Fibroblast of skin of left quadriceps (primary cell): ENCODE results near the gene GUCA2A.
A peak's percentile ranks its signal among the peaks of the same experiment; 100 is the strongest.

Experiments
- DNase-seq, 2 experiments: peaks; one replicate each; pipeline ENCODE4 v3.0.0-alpha.2; 2013; ENCODE audit warnings: low read depth in 2 of 2

GUCA2A gene

DNA sequence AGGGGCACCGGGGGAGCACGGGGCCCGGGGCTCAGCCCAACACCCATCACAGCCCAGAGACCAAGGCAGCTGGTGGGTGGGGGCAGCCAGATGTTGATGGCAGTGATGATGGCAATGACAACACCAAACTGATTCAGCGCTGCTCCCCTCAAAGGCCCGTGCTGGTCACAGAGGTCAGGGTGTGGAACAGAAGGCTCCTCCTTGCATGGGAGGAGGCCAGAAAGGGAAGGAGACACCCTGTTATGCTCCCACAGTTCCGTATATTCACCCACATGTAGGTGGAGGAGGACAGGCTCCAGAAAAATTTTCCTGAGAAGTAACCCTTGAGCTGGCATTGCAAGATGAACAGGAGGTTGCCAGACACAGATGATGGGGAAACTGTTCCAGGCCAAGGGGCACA is 10.9 kb downstream of the GUCA2A start:
- no peak for DNase-seq

DNA sequence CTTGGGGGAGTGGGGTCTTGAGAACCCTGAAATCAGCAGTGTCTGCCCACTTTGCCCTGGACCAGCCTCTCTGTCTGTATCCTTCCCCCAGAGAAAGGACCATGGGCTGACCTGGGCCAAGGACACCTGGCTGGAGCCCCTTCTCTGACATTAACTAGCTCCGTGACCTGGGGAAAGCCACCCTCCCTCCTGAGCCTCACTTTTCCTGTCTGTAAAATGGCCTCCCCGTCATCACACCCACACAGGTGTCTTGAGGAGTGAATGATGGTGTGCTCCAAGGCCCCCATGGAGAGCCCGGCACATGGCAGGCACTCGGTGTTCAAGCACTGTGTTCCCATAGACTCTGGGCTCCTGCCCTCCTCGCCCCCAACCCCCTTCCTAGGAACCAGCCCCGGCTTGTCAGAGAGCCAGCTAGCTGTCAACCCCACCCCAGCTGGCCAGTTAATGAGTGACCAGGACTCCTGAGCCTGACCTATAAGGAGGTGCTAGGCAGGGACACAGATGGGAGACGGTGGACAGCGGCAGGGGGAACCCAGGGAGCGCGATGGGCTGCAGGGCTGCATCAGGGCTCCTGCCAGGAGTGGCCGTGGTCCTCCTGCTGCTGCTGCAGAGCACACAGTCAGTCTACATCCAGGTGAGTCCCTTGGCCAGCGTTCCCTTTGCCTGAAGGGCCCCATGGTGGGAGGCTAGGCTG is 11.5 kb downstream of the GUCA2A start, which contains the start of gene GUCA2B:
Gene GUCA2B, plus strand, starts transcription at position 504 of the 694 bp plus-strand sequence. Its CDS starts 41 bp downstream, at position 545.
- no peak for DNase-seq

DNA sequence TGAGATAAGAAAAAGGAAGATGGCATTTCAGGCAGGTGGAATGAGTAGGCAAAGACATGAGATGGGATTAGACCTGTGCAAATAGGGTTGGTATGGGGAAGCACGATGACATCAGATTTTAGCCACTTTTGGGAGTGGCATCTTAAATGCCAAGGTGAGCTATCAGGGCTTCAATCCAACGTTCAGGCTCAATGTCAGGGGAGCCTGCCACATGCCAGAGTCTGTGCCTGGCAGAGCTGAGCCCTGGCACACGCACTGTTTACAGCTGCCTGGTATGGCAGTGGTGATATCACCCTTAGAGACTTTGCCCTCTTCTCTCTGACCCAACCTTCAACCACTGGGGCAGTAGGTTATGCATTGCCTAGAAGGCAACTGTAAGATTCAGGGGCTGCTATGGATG is 12.4 kb downstream of the GUCA2A start:
- DNase-seq, result no peak

DNA sequence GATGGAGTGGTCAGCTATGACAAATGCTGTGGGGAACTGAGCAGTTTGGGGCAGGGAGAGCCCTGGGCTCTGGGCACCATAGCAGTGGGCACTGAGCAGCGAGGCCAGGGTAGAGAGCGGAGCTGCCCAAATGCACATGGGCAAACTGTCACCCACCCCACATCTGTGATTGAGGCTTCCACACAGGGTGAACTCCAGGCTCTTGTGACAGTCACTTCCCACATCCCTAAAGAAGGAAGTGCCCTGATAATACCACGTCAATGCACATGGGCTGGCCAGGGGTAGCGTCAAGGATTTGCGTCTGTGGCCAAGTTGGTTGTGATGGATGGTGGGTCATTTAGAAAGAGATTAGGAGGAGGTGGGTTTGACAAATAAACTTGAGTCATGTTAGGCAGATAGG is 13.9 kb downstream of the GUCA2A start:
- no peak for DNase-seq

DNA sequence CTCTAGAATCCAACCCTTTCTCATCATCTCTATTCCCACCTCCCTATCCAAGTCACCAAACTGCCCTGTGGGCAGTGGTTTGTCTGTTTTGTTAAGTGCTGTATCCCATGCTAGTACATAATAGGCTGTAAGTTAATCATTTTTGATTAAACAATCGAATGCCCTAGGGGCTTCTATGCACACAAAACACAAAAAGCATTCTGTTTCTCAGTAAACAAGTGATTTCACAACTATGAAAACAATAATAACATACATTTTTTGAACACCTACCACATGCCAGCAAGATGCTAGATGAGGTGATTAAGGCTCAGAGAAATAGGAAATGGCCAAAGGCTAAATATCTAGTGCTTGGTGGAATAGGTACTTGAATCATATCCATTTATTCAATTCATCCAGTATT is 16.4 kb downstream of the GUCA2A start:
- no peak for DNase-seq

DNA sequence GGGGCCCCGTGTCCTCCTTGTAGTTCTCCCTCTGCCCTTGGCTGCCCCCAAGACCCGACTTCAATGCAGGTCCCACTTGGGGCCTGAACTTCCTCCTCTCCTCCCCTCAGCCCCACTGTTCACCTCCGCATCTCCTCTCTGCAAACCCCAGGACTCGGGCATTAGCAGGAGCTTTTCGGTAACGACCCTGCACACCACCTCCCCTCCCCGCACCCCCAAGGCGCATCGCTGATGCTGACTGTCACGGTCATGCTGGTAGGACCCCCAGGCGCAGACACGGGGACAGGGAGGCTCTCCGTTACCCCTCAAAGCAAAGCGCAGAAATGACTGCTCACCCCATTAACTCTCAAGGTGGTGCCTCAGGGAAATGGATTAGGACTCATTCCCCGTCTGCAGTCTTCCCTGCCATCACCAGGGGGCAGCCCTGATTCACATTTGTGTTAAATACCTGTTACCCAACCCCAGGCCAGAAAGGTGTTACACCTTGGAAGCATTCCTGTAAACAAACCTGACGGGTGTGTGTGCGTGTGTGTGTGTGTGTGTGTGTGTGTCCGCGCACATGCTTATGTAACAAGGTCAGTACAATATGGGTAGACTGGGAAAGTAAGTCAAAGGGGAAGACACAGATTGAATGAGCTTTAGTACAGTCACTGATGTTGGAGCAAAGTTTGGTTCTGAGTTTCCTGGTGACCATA is 17.8 kb downstream of the GUCA2A start:
- DNase-seq, result peak; percentile 18 to 23

DNA sequence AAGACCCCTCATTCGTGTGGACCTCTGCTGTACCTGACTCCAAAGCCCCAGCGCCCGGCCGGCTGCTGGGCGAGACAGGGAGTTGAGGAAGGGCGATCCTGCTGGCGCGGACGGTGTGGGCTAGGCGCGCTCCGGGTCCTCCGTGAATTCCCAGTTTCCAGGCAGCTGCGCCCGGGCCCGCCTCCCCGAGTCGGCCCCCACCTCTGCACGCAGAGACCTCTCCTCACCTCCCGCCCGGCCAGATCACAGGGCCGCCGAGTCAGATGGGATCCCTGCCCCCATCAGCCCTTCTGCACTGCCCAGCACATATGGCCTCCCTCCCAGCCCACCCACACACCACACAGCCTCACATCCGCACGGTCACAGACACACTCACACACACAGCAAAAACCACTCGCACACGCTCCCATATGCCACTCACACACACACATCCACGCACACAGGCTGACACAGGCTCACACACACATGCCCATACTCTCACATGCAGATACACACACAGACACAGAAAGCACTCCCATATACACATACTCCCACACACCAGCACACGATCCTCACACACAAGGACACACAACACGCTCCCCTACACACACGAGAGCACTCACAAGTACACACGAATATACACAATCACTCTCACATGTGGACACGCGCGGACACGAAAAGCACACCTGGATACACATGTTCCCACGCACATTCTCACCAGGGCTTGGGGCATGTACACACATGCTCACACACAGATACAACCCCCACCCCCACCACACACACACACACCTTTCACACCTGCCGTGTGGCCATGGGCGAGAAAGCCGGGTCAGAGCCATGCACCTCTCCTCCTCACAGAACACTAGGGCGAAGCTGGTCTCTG is 18.6 kb downstream of the GUCA2A start:
- DNase-seq, result no peak

DNA sequence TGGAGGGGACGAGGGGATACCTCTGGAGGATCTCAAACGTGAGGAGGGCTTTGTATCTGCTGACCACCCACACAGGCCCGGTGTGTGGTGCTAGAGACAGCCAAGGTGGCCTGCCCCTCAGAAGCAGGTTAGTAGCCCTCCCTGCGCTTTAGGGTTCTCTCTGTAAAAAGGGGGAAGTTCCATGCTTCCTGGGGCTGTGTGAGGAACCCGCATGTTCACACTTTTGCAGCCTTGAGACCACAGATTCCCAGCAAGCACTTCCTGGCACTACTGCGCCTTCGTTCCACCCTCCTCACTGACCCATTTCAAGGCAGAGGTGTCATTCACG is 19.2 kb downstream of the GUCA2A start:
- DNase-seq, result no peak

DNA sequence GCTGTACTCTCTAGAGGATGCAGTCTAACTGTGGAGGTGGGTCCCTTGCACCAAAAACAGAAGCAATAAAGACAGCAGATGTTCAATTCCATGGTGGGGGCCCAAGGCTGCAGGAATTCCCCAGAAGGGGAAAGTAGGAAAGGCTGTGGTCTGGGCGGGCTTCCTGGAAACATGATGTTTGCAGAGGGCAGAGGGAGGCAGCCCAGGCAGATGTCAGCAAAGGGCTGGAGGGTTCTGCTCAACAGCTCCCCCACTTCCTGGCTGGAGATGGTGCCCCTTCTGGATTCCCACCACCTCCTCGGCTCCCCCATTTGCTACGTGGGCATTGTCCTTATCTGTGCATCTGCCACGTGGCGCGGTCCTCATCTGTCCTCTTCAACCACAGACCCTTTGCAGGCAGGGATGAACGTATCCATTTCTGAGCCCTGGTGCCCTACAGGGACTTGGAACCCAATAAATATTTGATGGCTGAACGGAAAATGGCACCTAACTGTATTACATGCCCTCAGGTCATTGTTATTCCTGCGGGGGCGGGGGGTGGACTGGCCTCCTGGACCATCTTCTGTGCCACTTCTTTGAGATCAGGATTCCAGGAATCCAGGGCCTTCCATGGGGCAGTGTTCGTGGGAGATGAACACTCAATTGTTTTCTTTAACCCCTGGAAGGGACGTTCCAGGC is 19.7 kb downstream of the GUCA2A start:
- no peak for DNase-seq

DNA sequence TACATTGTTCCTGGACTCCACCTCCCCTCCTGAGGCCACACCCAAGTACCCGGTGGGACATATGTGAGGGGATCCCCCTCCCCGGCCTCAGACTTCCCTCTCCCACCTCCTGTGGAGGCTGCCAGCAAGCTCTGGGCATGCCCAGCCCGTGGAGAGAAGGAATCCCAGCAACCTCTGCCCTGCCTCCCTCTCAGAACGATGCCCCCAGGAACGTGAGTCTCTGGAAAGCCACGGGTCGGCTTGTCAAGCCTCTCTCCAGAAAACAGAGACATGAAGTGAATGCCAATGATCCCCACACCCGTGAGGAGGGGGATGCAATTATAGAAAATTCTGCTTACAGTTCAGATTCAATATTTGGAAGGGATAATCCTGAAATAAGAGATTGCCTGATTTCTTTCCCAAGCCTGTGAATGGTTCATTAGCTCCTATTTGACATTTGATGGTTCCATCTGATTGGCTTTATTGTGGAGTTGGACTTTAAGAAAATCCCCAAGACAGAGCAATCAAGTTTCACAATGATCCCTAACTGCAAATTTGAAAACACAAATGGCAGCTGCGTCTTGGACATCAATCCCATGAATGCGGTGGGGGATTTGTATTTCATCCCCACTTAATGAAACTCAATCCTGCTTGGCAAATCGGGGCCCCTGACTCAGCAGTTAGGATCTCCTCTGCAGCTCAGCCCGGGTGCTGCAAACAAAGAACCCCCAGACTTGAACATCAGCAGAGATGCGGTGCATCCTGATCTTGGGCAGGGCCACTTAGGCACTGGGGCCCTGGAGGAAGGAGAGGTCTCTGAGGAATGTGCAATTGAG is 20.4 kb downstream of the GUCA2A start:
- DNase-seq, result no peak

DNA sequence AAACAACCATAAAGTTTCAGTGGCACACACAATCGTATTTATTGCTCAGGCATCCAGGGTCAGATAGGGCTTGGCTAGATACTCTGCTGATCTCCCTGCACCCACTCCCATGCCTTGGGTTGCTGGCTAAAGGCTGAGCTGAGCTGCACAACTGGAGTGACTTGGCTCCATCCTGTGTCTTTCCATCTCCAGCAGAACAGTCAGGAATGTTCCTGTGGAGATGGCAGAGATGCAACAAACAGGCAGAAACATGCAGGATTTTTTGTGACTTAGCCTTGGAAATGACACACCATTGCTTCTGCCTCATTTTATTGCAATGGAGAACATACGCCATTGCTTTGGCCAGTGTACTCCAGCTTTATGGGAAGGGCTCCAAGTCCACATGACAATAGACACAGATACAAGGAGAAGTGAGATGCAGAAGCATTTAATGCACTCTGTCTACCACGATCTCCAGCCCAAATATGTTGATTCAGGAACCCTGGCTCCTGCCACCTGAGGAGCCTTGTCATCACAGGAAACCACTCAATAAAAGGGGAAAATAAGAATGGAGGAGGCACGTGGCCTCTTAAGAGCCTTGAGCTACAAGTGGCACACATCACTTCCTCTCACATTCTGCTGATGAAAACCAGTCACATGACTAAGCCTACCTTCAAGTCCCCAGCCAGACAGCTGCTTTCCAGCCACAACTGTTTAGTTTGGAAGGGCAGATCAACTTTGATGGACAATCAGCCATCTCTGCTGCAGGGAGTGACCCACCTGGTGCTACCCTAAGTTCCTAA is 21.5 kb downstream of the GUCA2A start:
- no peak for DNase-seq

DNA sequence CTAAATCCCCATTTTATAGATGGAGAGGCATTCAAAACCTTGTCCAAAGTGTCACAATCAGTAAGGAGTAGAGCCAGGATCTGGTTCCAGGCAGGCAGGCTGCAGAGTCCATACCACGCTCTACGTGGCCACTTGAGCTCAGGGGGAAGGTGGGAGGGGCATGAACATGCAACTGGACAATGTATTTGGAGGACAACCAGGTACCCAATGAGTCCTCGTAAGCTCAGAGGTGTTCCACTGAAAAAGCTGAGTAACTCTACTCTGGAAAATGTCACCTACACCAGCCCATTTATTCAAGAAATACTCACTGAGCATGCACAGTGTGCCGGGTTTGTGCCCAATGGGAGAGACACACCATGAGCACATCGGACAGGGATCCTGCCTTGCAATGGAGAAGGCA is 22.6 kb downstream of the GUCA2A start:
- no peak for DNase-seq

DNA sequence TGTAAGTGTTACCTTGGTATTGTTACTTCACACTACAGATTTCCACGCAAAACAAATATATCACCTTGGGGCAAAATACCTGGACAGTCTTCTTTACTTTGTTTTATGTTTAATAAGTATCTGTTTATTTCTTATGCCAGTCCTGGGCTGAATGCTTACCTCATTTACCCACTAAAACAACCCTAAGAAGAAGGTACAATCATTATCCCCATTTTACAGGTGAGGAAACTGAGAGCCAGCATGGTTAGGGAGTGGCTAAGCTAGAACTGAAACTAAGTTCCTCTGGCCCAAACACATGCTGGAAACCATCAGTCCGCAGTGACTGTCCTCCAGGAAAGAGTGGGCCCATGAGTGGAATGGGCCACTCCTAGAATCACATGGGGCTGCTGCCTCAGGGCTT is 24.4 kb downstream of the GUCA2A start:
- DNase-seq, result no peak

DNA sequence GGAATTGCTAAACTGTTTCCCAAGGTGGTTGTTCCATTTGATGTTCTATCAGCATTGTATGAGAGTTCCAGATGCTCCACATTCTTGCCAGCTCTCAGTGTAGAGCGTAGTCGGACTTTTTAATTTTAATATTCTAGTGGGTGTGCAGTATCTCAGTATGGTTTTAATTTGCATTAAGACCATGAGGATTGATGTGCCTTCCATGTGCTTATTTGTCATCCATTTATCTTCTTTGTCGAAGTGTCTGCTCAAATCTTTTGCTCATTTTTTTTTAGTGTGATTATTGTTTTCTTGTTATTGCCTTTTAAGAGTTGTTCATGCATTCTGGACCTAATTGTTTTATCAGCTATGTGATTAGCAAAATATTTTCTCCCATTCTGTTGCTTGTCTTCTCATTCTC is 25.1 kb downstream of the GUCA2A start:
- DNase-seq, result no peak

DNA sequence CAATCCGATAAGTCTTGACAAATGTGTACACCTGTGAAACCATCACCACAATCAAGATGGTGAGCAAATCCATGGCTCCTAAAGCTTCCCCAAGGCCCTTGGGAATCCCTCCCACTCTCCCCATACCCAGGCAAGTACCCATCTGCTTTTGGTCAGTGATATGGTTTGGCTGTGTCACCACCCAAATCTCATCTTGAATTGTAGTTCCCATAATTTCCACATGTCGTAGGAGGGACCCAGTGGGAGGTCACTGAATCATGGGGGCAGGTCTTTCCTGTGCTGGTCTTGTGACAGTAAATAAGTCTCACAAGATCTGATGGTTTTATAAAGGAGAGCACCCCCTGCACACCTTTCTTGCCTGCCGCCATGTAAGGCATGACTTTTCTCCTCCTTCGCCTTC is 26.0 kb downstream of the GUCA2A start:
- DNase-seq, result no peak

DNA sequence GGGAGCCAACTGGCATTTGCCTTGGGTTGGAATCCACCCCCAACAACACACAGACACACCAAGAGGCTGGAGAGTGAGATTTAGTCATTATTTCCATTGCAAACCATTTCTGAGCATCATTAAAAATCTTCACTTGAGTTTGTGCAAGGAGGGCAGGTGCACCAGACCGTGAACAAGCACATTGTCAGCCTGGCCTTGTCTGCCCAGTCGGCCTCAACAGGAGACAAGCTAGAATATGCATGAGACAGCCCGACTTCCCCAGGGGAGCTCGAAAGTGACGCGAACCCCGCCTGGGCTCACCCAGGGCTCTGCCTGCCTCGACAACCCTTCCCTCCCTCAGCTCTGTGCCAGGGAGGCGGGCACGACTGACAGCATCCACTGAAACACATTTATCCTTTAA is 26.8 kb downstream of the GUCA2A start:
- no peak for DNase-seq

DNA sequence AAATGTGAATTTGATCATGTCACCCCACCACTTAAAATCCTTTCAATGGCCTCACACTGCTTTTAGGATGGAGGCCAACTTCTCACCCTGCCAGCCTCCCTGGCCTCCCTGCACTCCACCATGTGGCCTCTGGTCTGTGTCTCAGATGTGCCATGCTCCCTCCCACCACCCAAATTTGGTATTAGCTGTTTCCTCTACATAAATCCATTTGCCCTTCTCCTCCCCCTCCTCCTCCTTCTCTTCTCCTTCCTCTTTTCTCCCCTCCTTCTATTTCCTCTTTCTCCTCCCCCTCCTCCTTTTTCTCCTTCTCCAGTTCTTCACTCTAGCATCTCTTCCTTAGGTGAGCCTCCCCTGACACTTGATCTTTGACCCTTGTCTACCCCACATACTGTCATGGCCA is 28.1 kb downstream of the GUCA2A start:
- no peak for DNase-seq

DNA sequence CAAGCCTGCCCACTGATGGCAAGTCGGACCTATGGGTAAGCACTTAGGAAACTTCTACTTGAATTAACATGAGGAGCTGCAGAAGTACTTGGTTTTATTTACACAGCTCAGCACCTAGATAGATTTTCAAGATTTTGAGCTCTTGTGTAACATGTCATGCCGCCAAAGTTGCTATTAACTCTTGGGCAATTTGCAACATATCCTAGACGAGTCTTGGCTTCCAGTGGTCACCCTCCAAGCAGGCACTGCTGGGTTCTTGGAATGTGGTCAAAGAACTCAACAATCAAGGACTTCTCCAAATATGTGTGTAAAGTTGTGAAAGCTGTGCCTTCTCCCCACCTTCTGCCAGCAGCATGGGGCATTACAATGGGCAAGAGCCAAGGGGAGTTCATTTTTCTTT is 29.1 kb downstream of the GUCA2A start:
- DNase-seq, result no peak

DNA sequence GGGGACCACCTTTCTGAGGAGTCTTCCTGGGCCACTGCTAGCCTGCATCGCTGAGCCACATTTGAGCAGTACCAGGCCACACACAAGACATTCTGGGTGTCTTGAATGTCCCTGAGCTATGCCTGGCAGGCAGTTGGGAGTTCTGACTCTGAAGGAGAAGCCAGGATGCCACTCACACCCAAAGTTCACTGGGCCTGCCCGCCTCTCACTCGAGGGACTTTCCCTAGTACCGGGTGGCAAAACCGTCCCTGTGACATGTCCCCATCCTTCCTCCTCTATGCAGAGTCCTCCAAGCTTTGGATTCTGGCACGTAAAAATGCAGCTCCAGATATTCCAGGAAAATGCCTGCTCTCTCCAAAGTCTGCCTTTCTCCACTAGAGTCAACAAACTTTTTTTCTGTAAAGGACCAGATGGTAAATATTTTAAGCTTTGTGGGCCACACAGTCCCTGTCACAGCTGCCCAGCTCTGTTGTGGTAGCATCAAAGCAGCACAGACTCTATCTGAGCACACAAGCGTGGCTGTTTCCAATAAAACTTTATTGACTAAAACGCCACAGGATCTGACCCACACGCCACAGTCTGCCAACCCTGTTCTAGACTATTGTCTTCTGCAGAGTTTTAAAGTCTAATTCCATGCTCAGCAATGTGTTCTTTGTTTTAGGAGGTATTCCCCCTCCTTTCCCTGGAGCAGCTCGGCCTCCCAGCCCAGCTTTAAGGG is 30.6 kb downstream of the GUCA2A start:
- DNase-seq, result no peak

DNA sequence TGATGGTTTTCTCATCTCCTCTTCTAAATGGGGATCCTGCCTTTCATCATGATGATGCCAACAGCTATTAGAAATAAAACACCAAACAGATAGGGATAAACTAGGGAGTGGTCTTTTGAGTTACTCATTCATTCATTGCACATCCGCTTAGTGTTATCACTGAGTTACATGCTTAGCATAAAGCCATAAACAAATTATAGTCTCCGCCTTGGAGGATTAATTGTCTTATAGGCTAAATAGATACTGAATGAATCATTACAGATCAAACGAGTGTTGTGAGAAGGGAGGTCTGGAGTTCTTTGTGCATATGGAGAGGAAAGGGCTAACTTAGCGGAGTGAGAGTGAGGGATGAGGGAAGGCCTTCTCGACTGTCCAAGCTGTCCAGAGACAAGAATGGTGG is 31.2 kb downstream of the GUCA2A start:
- DNase-seq, result no peak
